Measurements from ENCODE around the gene ANXA6. TPM values are rescaled to one million over a fixed set of nuclear protein-coding genes. Genes with fewer than 3 reads are reported as not detected.

ANXA6 gene
- total RNA-seq, 2 experiments from 2014 or later: 26.1 to 74.1 TPM

GRCh38 chr5:151068433-151069197 is 89.0 kb downstream of the ANXA6 start:
- Histone ChIP-seq H3K27ac (ENCODE audit: low read depth, low read length, poor library complexity, severe bottlenecking) (no peak overlapping the region), H3K36me3 (ENCODE audit: insufficient read depth, low read length) (peaks cover 37% of the 10 kb centered on the region), H2AFZ (ENCODE audit: low read length) (no peak overlapping the region), H4K20me1 (ENCODE audit: insufficient read depth, low read length) (peaks cover 5% of the 10 kb centered on the region; the same call in 1 of the 2 replicates), H3K4me1 (ENCODE audit: insufficient read depth, low read length, poor library complexity, severe bottlenecking) (peaks cover 12% of the 10 kb centered on the region), H3K4me3 (ENCODE audit: low read depth, low read length, poor library complexity, severe bottlenecking) (no peak overlapping the region), H3K79me2 (ENCODE audit: insufficient read depth, low read depth, low read length) (peaks cover 13% of the 10 kb centered on the region; the same call in 1 of the 2 replicates), H3K9me3 (ENCODE audit: low read length) (no peaks in the 10 kb centered on the region), H3K9me2 (ENCODE audit: insufficient read depth, low read length) (no peaks in the 10 kb centered on the region), H3K4me2 (ENCODE audit: low read length) (peak overlapping the region; percentile 21; the same call in 1 of the 2 replicates)
- intact Hi-C loops (cut with micrococcal nuclease; ENCODE audit: unreplicated experiment): no loop called here
- DNase-seq (ENCODE audit: low spot score): no peak
- BruUV-seq (replicated peaks): no TSS peak
- POLR2A ChIA-PET: no interaction called here
- TF ChIP-seq EZH2phosphoT487 (IDR thresholded peaks at IDR 0.05; ENCODE audit: borderline replicate concordance, low read depth, low read length) (no peak), CTCF (conservative IDR thresholded peaks at IDR 0.05; ENCODE audit: low read length) (no peak)
- CTCF ChIA-PET (ENCODE audit: unreplicated experiment): interaction anchor here (0.6 kb wide), 2 partner anchors 145 to 618 kb away, joined by 3 read pairs; no protein-coding TSS in a partner anchor

GRCh38 chr5:151067632-151068432 is 89.7 kb downstream of the ANXA6 start:
- ChIA-PET CTCF (ENCODE audit: unreplicated experiment) (interaction anchor here (0.6 kb wide), 1 partner anchor 146 kb away, joined by 3 read pairs; no protein-coding TSS in a partner anchor), POLR2A (no interaction called here)
- no peak for TF ChIP-seq CTCF (conservative IDR thresholded peaks at IDR 0.05; ENCODE audit: low read length)
- no peak for TF ChIP-seq EZH2phosphoT487 (IDR thresholded peaks at IDR 0.05; ENCODE audit: borderline replicate concordance, low read depth, low read length)
- Histone ChIP-seq H3K9me3 (ENCODE audit: low read length) (no peaks in the 10 kb centered on the region), H3K4me3 (ENCODE audit: low read depth, low read length, poor library complexity, severe bottlenecking) (no peak overlapping the region), H3K9me2 (ENCODE audit: insufficient read depth, low read length) (no peaks in the 10 kb centered on the region), H4K20me1 (ENCODE audit: insufficient read depth, low read length) (peaks cover 5% of the 10 kb centered on the region; the same call in 1 of the 2 replicates), H2AFZ (ENCODE audit: low read length) (no peak overlapping the region), H3K36me3 (ENCODE audit: insufficient read depth, low read length) (peaks cover 39% of the 10 kb centered on the region), H3K79me2 (ENCODE audit: insufficient read depth, low read depth, low read length) (peaks cover 6% of the 10 kb centered on the region; the same call in 1 of the 2 replicates), H3K4me1 (ENCODE audit: insufficient read depth, low read length, poor library complexity, severe bottlenecking) (peaks cover 17% of the 10 kb centered on the region), H3K27ac (ENCODE audit: low read depth, low read length, poor library complexity, severe bottlenecking) (no peak overlapping the region), H3K4me2 (ENCODE audit: low read length) (no peak overlapping the region)
- intact Hi-C loops (cut with micrococcal nuclease; ENCODE audit: unreplicated experiment): no loop called here
- DNase-seq (ENCODE audit: low spot score): no peak
- BruUV-seq (replicated peaks): no TSS peak

Measured in OCI-LY7 (cell line).